Measurements from ENCODE around the gene SERPINA6. TPM values are rescaled to one million over a fixed set of nuclear protein-coding genes. Genes with fewer than 3 reads are reported as not detected.

Gene SERPINA6
- total RNA-seq, 1 experiment from 2014 or later, result not detected

- no peaks in the 10 kb centered on the region for H3K4me1 ChIP-seq (replicated peaks; ENCODE audit: insufficient read depth)
- BruUV-seq (replicated peaks), result no TSS peak
- no peaks in the 10 kb centered on the region for H3K79me2 ChIP-seq (ENCODE audit: low read depth)
- no peak overlapping the region for H3K27ac ChIP-seq
- no peak overlapping the region for H2AFZ ChIP-seq
- no peak overlapping the region for H3K4me2 ChIP-seq
- CTCF ChIA-PET, result no interaction called here
- no peak for TF ChIP-seq EZH2 (IDR thresholded peaks at IDR 0.05; ENCODE audit: low read depth)
- TF ChIP-seq, protein P1, sequence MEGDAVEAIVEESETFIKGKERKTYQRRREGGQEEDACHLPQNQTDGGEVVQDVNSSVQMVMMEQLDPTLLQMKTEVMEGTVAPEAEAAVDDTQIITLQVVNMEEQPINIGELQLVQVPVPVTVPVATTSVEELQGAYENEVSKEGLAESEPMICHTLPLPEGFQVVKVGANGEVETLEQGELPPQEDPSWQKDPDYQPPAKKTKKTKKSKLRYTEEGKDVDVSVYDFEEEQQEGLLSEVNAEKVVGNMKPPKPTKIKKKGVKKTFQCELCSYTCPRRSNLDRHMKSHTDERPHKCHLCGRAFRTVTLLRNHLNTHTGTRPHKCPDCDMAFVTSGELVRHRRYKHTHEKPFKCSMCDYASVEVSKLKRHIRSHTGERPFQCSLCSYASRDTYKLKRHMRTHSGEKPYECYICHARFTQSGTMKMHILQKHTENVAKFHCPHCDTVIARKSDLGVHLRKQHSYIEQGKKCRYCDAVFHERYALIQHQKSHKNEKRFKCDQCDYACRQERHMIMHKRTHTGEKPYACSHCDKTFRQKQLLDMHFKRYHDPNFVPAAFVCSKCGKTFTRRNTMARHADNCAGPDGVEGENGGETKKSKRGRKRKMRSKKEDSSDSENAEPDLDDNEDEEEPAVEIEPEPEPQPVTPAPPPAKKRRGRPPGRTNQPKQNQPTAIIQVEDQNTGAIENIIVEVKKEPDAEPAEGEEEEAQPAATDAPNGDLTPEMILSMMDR (conservative IDR thresholded peaks at IDR 0.05), result no peak
- H3K9me3 ChIP-seq (ENCODE audit: insufficient read depth, low read depth), result no peaks in the 10 kb centered on the region
- no peaks in the 10 kb centered on the region for H3K36me3 ChIP-seq (ENCODE audit: low read depth)
- DNase-seq, result no peak
- H4K20me1 ChIP-seq (ENCODE audit: insufficient read depth), result no peaks in the 10 kb centered on the region
- H3K4me3 ChIP-seq, result no peak overlapping the region
- no peaks in the 10 kb centered on the region for H3F3A ChIP-seq (ENCODE audit: insufficient read depth, low read depth)
- intact Hi-C loops (cut with micrococcal nuclease; ENCODE audit: unreplicated experiment), result no loop called here
- no peaks in the 10 kb centered on the region for H3K9me2 ChIP-seq (ENCODE audit: insufficient read depth)
- H3K27me3 ChIP-seq (ENCODE audit: insufficient read depth, low read depth), result peaks cover 10% of the 10 kb centered on the region
- POLR2A ChIA-PET (ENCODE audit: unreplicated experiment), result no interaction called here
These were observed 38.5 kb upstream of the SERPINA6 start for GRCh38 chr14:94361682-94362081.

DNA sequence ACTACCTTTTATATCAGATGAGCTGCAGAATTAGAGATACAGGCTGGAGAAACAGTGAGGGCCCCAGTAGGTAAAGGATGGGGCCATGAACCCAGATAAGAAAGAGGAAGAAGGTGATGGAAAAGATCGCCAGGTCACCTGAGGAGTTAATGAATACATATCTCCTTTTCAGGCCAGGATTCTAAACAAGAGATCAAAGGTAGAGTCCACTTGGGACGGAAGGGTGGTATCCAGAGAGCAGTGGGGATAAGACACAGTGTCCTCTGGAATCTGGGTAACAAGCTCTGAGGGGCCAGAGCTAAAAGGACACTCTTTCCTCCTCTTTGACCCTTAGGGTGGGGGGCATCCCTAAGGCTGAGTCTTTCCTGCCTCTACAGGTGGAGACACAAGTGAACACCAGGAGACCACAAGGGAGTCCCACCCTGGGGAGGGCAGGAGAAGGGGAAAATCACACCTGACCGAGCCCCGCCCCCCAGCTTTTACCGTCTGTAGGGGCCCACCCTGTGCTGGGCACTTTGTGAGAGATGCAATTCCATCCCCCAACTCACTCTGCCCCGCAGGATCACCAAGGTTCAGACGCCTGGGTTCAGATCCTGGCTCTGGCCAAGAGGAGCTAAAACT, 37.9 kb upstream of the SERPINA6 start:
- ChIA-PET POLR2A (ENCODE audit: unreplicated experiment) (no interaction called here), CTCF (no interaction called here)
- Histone ChIP-seq H3K36me3 (ENCODE audit: low read depth) (no peaks in the 10 kb centered on the region), H3K9me3 (ENCODE audit: insufficient read depth, low read depth) (no peaks in the 10 kb centered on the region), H3F3A (ENCODE audit: insufficient read depth, low read depth) (no peaks in the 10 kb centered on the region), H3K4me2 (no peak overlapping the region), H2AFZ (no peak overlapping the region), H4K20me1 (ENCODE audit: insufficient read depth) (no peaks in the 10 kb centered on the region), H3K4me3 (no peak overlapping the region), H3K79me2 (ENCODE audit: low read depth) (no peaks in the 10 kb centered on the region), H3K4me1 (replicated peaks; ENCODE audit: insufficient read depth) (no peaks in the 10 kb centered on the region), H3K9me2 (ENCODE audit: insufficient read depth) (no peaks in the 10 kb centered on the region), H3K27me3 (ENCODE audit: insufficient read depth, low read depth) (peaks cover 10% of the 10 kb centered on the region), H3K27ac (no peak overlapping the region)
- DNase-seq, result no peak
- TF ChIP-seq, protein P1 (conservative IDR thresholded peaks at IDR 0.05), result no peak
- no peak for TF ChIP-seq EZH2 (IDR thresholded peaks at IDR 0.05; ENCODE audit: low read depth)
- intact Hi-C loops (cut with micrococcal nuclease; ENCODE audit: unreplicated experiment), result no loop called here
- no TSS peak for BruUV-seq (replicated peaks)

- Histone ChIP-seq H3K9me3 (ENCODE audit: insufficient read depth, low read depth) (no peaks in the 10 kb centered on the region), H3K4me2 (no peak overlapping the region), H4K20me1 (ENCODE audit: insufficient read depth) (no peaks in the 10 kb centered on the region), H3K4me1 (replicated peaks; ENCODE audit: insufficient read depth) (no peaks in the 10 kb centered on the region), H3K9me2 (ENCODE audit: insufficient read depth) (no peaks in the 10 kb centered on the region), H2AFZ (no peak overlapping the region), H3K4me3 (no peak overlapping the region), H3K27me3 (ENCODE audit: insufficient read depth, low read depth) (no peaks in the 10 kb centered on the region), H3K79me2 (ENCODE audit: low read depth) (no peaks in the 10 kb centered on the region), H3K36me3 (ENCODE audit: low read depth) (no peaks in the 10 kb centered on the region), H3K27ac (no peak overlapping the region), H3F3A (ENCODE audit: insufficient read depth, low read depth) (no peaks in the 10 kb centered on the region)
- no peak for DNase-seq
- no TSS peak for BruUV-seq (replicated peaks)
- POLR2A ChIA-PET (ENCODE audit: unreplicated experiment), result no interaction called here
- CTCF ChIA-PET, result no interaction called here
- TF ChIP-seq, protein P1 (conservative IDR thresholded peaks at IDR 0.05), result no peak
- no peak for TF ChIP-seq EZH2 (IDR thresholded peaks at IDR 0.05; ENCODE audit: low read depth)
- intact Hi-C loops (cut with micrococcal nuclease; ENCODE audit: unreplicated experiment), result no loop called here
These were observed 34.0 kb upstream of the SERPINA6 start for GRCh38 chr14:94357166-94357565.

Measured in PC-9 (cell line).